ENCODE results near the gene FSIP1. TPM values are rescaled to one million over a fixed set of nuclear protein-coding genes. Genes with fewer than 3 reads are reported as not detected.

Gene FSIP1
- polyA plus RNA-seq, 1 experiment = 0.43 TPM

DNA sequence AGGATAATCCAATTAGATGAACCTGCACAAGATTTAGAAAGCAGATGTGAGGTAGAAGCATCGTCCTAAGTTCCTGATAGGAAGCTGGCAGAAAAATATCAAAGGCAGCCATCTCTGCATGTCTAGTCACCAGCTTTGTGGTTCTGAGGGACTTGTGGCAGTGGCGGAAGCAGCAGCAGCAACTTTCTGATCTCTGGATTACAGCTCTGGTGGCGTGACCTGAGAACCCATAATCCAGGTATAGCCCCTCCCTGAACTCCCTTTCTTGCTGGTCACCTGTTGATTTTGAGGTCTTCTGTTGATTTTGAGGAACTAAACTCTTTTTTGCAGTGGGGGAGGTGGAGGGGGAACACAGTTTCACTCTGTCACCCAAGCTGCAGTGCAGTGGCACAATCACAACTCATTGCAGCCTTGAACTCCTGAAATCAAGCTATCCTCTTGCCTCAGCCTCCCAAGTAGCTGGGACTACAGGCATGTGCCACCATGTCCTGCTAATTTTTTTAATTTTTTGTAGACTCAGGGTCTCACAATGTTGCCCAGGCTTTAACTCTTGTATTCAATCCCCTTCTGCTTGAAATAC lies 7.9 kb downstream of the FSIP1 start:
- Histone ChIP-seq H3K27me3 (ENCODE audit: control insufficient read depth, insufficient read depth, low read length) (no peaks in the 10 kb centered on the region), H3K9me3 (ENCODE audit: control insufficient read depth, insufficient read depth, low read length) (no peaks in the 10 kb centered on the region), H3K4me3 (ENCODE audit: low read depth, low read length) (no peak overlapping the region), H3K27ac (ENCODE audit: low read depth, low read length) (no peak overlapping the region)
- CTCF ChIA-PET = no interaction called here
- DNase-seq (ENCODE audit: low read depth, low spot score) = no peak
- TF ChIP-seq, protein P1, sequence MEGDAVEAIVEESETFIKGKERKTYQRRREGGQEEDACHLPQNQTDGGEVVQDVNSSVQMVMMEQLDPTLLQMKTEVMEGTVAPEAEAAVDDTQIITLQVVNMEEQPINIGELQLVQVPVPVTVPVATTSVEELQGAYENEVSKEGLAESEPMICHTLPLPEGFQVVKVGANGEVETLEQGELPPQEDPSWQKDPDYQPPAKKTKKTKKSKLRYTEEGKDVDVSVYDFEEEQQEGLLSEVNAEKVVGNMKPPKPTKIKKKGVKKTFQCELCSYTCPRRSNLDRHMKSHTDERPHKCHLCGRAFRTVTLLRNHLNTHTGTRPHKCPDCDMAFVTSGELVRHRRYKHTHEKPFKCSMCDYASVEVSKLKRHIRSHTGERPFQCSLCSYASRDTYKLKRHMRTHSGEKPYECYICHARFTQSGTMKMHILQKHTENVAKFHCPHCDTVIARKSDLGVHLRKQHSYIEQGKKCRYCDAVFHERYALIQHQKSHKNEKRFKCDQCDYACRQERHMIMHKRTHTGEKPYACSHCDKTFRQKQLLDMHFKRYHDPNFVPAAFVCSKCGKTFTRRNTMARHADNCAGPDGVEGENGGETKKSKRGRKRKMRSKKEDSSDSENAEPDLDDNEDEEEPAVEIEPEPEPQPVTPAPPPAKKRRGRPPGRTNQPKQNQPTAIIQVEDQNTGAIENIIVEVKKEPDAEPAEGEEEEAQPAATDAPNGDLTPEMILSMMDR (IDR thresholded peaks at IDR 0.05; ENCODE audit: low read depth, low read length) = no peak
- POLR2A ChIA-PET = interaction anchor here (0.7 kb wide), 1 partner anchor 8 kb away, joined by 3 read pairs; the partner anchor contains the start of gene FSIP1

DNA sequence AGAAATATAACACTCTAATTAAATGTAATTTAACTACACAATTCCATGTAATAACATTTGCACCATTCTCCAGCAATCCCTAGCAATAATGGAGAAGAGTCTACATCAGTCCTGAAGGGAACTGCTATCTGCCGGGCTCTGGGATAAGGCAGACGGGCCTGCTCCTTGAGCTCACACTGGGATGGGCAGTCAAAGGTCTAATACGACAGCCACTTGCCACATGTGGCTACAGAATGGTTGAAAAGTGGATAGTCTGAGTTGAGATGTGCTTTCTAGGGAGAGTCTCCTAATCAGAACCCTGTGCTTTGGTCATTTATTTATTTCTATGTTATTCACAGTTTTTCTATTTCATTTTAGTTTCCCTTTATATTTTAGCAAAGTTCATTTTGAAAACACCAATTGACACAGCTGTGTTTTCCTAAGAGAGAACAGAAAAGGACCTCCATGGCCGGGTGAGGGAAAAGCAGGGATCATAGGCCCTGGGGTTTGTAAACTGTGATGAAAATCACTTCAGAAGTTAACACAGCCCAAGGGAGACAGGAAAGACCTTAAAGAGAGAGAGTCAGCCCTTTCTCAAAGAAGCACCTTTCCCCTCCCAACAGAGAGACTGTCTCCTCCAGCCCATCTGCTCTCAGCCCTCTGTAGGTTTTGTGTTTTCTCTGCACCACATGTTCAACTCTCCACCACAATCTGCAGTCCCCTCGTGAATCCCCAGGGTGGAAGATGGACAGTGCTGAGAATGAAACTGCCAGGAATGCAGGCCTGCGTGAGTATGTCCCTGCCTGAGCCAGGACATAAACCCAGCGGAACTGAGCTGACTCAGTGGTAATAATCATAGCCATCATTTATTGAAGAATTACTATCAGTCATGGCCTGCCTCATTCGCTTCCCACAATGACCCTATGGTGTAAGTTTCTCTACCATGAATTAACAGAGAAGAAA lies 11.6 kb downstream of the FSIP1 start:
- Histone ChIP-seq H3K27ac (ENCODE audit: low read depth, low read length) (peak overlapping the region; percentile 76), H3K4me3 (ENCODE audit: low read depth, low read length) (peak overlapping the region; percentile 31), H3K9me3 (ENCODE audit: control insufficient read depth, insufficient read depth, low read length) (no peaks in the 10 kb centered on the region; the same call in 1 of the 2 replicates), H3K27me3 (ENCODE audit: control insufficient read depth, insufficient read depth, low read length) (no peaks in the 10 kb centered on the region)
- CTCF ChIA-PET = interaction anchor here (0.6 to 1.4 kb wide), 3 partner anchors 14 to 171 kb away, joined by 3 to 6 read pairs (median 4); no protein-coding TSS in a partner anchor
- POLR2A ChIA-PET = interaction anchor here (0.5 kb wide), 1 partner anchor 297 kb away, joined by 7 read pairs; no protein-coding TSS in a partner anchor
- DNase-seq (ENCODE audit: low read depth, low spot score) = no peak
- TF ChIP-seq, protein P1 (IDR thresholded peaks at IDR 0.05; ENCODE audit: low read depth, low read length) = no peak; the same call in 1 of the 2 replicates

DNA sequence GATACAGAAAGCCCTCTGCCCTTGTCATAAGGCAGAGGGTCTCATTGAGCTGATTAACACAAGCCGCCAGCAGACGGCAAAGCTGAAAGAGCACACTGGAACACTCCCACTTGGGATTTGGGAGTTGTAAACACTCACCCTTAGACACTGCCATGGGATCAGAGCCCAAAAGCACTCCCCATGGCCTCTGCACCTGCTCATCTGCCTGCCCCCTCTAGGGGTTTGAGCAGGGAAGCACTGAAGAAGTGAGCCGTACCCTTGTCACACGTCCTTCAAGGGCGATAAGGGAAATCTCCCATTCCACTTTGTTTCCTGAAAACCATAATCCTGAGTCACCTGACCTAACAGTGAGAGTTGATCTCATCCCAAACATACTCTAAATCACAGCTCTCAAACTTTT lies 14.7 kb downstream of the FSIP1 start:
- no peak overlapping the region for H3K27ac ChIP-seq (ENCODE audit: low read depth, low read length)
- no peak overlapping the region for H3K4me3 ChIP-seq (ENCODE audit: low read depth, low read length)
- POLR2A ChIA-PET = no interaction called here
- H3K9me3 ChIP-seq (ENCODE audit: control insufficient read depth, insufficient read depth, low read length) = no peaks in the 10 kb centered on the region; the same call in 1 of the 2 replicates
- DNase-seq (ENCODE audit: low read depth, low spot score) = no peak
- CTCF ChIA-PET = interaction anchor here (4.6 kb wide), 1 partner anchor 11 kb away, joined by 30 read pairs; no protein-coding TSS in a partner anchor
- no peaks in the 10 kb centered on the region for H3K27me3 ChIP-seq (ENCODE audit: control insufficient read depth, insufficient read depth, low read length)
- TF ChIP-seq, protein P1 (IDR thresholded peaks at IDR 0.05; ENCODE audit: low read depth, low read length) = no peak

DNA sequence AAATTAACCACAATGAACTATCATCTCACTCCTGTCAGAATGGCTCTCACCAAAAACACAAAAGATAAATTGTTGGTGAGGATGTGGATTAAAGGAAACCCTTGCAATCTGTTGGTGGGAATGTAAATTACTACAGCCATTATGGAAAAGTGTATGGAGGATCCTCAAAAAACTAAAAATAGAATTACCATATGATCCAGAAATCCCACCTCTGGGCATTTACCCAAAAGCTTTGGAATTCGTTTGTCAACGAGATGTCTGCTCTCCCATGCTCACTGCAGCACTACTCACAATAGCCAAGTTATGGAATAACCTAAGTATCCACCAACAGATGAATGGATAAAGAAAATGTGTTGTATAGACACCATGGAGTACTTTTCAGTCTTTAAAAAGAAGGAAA lies 21.6 kb downstream of the FSIP1 start:
- TF ChIP-seq, protein P1 (IDR thresholded peaks at IDR 0.05; ENCODE audit: low read depth, low read length) = no peak
- POLR2A ChIA-PET = no interaction called here
- Histone ChIP-seq H3K4me3 (ENCODE audit: low read depth, low read length) (no peak overlapping the region), H3K9me3 (ENCODE audit: control insufficient read depth, insufficient read depth, low read length) (no peaks in the 10 kb centered on the region), H3K27me3 (ENCODE audit: control insufficient read depth, insufficient read depth, low read length) (no peaks in the 10 kb centered on the region), H3K27ac (ENCODE audit: low read depth, low read length) (no peak overlapping the region)
- DNase-seq (ENCODE audit: low read depth, low spot score) = no peak
- CTCF ChIA-PET = interaction anchor here (1.0 kb wide), 1 partner anchor 75 kb away, joined by 3 read pairs; no protein-coding TSS in a partner anchor

All from AG04450 (cell line).